GM10248 (cell line): ENCODE measurements around the gene TGFBR3.

Experiments
- CTCF ChIA-PET: fragments of 300-600 bp; sonication (Branson Sonifier 250); formaldehyde crosslinking; extraction: SDS; loops from one replicate; lab custom pipeline; 2021; ENCODE audit warnings: antibody characterized with exemption; lab: Yijun Ruan, JAX
- POLR2A ChIA-PET: fragments of 350-650 bp; sonication (Branson Sonifier 250); formaldehyde crosslinking; extraction: SDS; loops from one replicate; lab custom pipeline; 2020; ENCODE audit warnings: antibody characterized with exemption; lab: Yijun Ruan, JAX
- DNase-seq: peaks from one replicate; pipeline ENCODE4 v3.0.0; 2012; ENCODE audit errors: extremely low spot score
- TF ChIP-seq, protein P1 (sequence below): IDR thresholded peaks from 2 replicates; pipeline ENCODE4 v1.5.1; 2012; ENCODE audit warnings: mild to moderate bottlenecking, low read depth; ENCODE audit errors: extremely low read depth, missing control alignments, control extremely low read depth

Gene TGFBR3

DNA sequence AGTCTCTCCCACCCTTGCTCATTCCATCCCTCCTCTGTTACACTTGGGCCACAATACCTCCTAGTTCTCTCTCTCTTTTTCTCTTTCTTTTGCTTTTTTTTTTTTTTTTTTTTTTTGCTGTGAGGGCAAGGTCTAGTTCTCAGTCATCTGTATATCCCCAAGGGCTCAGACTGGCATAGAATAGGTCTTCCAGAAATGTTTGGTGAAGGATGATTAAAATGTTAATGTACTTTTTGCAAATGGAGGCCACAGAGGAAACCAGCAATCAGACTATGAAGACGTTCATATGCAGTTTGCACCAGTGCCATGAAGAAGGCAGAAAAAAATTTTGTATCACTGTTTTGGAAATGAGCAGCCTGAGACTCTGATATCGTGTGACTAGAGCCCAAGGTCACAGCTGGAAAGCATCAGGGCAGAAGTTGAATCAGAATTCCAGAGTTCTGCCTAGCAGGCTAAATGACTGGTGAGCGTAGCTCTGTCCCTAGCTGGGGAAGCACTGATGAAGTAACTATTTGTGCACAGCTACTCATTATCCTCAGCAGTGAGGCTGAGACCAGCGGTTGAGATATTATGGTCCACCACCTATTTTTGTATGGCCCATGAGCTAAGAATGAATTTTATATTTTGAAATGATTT, 186.5 kb downstream of the TGFBR3 start:
- TF ChIP-seq, protein P1, sequence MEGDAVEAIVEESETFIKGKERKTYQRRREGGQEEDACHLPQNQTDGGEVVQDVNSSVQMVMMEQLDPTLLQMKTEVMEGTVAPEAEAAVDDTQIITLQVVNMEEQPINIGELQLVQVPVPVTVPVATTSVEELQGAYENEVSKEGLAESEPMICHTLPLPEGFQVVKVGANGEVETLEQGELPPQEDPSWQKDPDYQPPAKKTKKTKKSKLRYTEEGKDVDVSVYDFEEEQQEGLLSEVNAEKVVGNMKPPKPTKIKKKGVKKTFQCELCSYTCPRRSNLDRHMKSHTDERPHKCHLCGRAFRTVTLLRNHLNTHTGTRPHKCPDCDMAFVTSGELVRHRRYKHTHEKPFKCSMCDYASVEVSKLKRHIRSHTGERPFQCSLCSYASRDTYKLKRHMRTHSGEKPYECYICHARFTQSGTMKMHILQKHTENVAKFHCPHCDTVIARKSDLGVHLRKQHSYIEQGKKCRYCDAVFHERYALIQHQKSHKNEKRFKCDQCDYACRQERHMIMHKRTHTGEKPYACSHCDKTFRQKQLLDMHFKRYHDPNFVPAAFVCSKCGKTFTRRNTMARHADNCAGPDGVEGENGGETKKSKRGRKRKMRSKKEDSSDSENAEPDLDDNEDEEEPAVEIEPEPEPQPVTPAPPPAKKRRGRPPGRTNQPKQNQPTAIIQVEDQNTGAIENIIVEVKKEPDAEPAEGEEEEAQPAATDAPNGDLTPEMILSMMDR: no peak
- no peak for DNase-seq
- POLR2A ChIA-PET: interaction anchor here (0.6 kb wide), 1 partner anchor 90 kb away, joined by 11 read pairs; no protein-coding TSS in a partner anchor
- CTCF ChIA-PET: interaction anchor here (0.9 to 2.0 kb wide), 5 partner anchors 9 to 21 kb away, joined by 3 to 6 read pairs (median 5); no protein-coding TSS in a partner anchor

DNA sequence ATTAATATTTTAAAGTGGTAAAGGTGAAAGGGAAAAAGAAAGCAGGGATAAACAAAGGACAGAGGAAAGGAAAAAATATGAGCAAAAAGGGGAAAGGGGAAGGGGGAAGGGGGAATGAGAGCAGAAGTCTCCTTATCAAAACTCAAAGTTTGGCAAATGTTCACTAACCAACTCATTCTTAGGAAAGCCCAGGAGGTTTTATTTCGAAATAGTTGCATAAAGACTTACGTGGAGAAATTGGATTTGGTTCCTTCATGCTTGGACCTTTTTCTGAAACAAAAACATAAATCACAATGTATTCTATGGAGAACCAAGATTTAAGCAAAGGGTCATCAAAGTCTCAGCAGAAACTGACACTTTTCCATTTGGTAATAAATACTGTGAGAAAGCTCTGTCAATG, 188.1 kb downstream of the TGFBR3 start:
- DNase-seq: no peak
- ChIA-PET CTCF (interaction anchor here (0.9 to 2.1 kb wide), 4 partner anchors 11 to 230 kb away, joined by 3 to 9 read pairs (median 6); no protein-coding TSS in a partner anchor), POLR2A (no interaction called here)
- TF ChIP-seq, protein P1: no peak

DNA sequence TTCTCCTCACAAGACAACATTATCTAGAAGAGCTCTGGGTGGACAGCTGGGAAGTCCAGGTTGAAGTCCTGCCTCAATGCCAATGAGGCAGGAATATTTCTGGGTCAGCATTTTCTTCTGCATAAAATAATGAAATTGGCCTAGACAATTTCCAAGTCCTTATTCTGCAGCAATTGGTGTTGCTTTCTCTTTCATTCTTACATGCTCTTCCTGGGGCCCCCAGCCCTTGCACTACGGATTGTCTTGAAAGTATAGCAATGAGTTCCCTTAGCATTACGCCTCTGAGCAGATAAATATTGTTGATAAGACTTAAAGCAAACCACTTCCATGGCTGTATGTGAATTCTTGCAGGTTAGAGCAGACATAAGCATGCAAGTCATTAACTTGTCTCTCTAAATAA, 188.5 kb downstream of the TGFBR3 start:
- ChIA-PET CTCF (interaction anchor here (2.1 kb wide), 1 partner anchor 12 kb away, joined by 9 read pairs; no protein-coding TSS in a partner anchor), POLR2A (no interaction called here)
- TF ChIP-seq, protein P1: no peak
- DNase-seq: peak; percentile 45

DNA sequence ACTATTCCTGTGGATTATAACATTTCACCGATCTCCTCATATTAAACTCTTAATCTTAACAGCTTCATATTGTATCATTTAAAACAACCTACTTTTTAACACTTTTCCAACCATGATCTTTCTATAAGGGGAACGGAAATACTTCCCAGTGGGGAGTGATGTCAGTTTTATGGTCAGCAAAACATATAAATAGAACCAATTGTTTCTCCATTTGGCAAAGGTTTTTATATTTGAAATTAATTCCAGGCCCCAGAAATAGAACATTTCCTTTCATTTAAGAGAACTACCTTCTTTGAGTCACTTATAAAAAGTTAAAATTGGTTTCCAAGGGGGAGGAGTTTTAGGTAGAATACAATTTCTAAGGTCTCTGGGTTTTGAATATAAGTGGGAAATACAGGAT, 189.6 kb downstream of the TGFBR3 start:
- TF ChIP-seq, protein P1: no peak
- DNase-seq: no peak
- ChIA-PET POLR2A (no interaction called here), CTCF (interaction anchor here (1.0 to 2.1 kb wide), 2 partner anchors 13 to 193 kb away, joined by 3 to 9 read pairs; no protein-coding TSS in a partner anchor)

DNA sequence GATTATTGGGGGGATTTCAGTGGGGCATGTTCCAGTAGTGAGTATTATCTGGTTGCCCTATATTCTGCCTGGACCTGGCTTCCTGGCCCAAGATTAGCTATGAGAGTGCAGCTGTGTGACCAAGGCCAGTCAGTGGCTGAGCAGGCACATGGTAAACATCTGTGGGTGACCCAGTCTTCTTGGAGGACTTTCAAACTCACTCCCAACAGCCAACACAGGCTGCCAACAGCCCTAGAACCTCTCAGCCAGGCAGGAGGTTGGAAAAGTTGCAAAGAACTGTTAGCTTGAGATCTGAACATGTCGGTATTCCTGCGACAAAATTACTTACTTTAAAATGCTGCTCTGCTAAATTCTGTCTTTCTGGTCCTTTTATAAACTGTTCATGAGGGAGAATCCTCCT, 192.4 kb downstream of the TGFBR3 start:
- CTCF ChIA-PET: no interaction called here
- DNase-seq: no peak
- POLR2A ChIA-PET: no interaction called here
- TF ChIP-seq, protein P1: no peak

DNA sequence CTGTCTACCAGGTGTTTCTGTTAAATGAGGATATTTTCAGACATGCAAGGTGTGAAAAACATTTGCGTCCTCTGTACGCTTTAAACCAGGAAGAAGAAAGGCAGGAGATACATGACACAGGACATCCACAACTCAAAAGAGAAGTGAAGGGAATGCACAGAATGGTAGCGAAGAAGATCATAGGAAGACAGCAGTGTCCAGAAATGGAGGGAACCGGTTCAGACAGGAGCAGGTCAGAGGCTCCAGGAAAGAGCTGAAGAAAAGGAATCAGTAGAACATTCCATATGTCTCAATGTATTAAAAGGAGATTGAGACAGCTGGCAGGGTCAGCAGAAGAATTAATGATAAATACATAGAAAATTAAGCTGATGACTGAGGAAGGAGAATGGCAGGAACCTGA, 194.4 kb downstream of the TGFBR3 start:
- TF ChIP-seq, protein P1: no peak
- CTCF ChIA-PET: no interaction called here
- no peak for DNase-seq
- POLR2A ChIA-PET: no interaction called here
